ENCODE data around the gene CLEC10A.
"Not testable (repeated sequence)": the region's sequence is repeated elsewhere in the genome, so short reads cannot be mapped to it uniquely, and the experiment has no call there.

The CLEC10A gene

GRCh38 chr17:7048968-7049367, 31.1 kb downstream of the CLEC10A start:
- H3K79me2 ChIP-seq (ENCODE audit: insufficient read depth, low read length): no peaks in the 10 kb centered on the region
- no peak overlapping the region for H3K4me2 ChIP-seq (ENCODE audit: low read depth, low read length, poor library complexity, severe bottlenecking)
- no peak overlapping the region for H3K27ac ChIP-seq (ENCODE audit: low read depth, low read length)
- no peaks in the 10 kb centered on the region for H4K20me1 ChIP-seq (ENCODE audit: low read depth, low read length)
- H3K27me3 ChIP-seq (ENCODE audit: low read length): no peaks in the 10 kb centered on the region
- H3F3A ChIP-seq (ENCODE audit: insufficient read depth): no peaks in the 10 kb centered on the region
- no peaks in the 10 kb centered on the region for H3K36me3 ChIP-seq (ENCODE audit: low read length)
- H3K9me2 ChIP-seq (replicated peaks; ENCODE audit: insufficient read depth, low read length): no peaks in the 10 kb centered on the region
- H3K9ac ChIP-seq (ENCODE audit: low read length): no peak overlapping the region
- H3K9me3 ChIP-seq (ENCODE audit: insufficient read depth, low read length): no peaks in the 10 kb centered on the region
- H3K4me3 ChIP-seq (ENCODE audit: insufficient read depth, low read length, poor library complexity, severe bottlenecking): no peak overlapping the region
- H2AFZ ChIP-seq (ENCODE audit: low read depth, low read length, severe bottlenecking): no peak overlapping the region
- TF ChIP-seq CTCF (IDR thresholded peaks at IDR 0.05; ENCODE audit: insufficient read depth, low read length, poor library complexity, severe bottlenecking) (no peak), EZH2phosphoT487 (conservative IDR thresholded peaks at IDR 0.05; ENCODE audit: low read length) (no peak)

DNA sequence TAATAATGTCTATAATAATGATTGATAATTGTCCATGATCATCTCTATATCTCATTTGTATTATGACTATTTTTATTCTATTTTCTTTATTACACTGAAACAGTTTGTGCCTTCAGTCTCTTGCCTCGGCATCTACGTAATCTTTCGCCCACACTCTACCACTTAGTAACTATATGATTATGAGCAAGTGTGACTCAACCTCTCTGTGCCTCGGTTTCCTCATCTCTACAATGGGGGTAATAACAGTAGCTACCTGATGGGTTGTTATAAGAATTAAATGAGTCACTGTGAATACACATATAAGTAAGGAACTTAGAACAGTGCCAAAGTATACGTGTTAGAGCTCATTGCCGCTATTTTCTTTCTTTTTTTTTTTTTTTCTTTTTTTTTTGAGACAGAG, 32.5 kb downstream of the CLEC10A start:
- H3K27ac ChIP-seq (ENCODE audit: low read depth, low read length): no peak overlapping the region
- H3K4me3 ChIP-seq (ENCODE audit: insufficient read depth, low read length, poor library complexity, severe bottlenecking): no peak overlapping the region
- H4K20me1 ChIP-seq (ENCODE audit: low read depth, low read length): no peaks in the 10 kb centered on the region
- no peak overlapping the region for H3K4me2 ChIP-seq (ENCODE audit: low read depth, low read length, poor library complexity, severe bottlenecking)
- no peak overlapping the region for H3K9ac ChIP-seq (ENCODE audit: low read length)
- no peak for TF ChIP-seq CTCF (IDR thresholded peaks at IDR 0.05; ENCODE audit: insufficient read depth, low read length, poor library complexity, severe bottlenecking)
- H3K27me3 ChIP-seq (ENCODE audit: low read length): no peaks in the 10 kb centered on the region
- no peaks in the 10 kb centered on the region for H3K9me3 ChIP-seq (ENCODE audit: insufficient read depth, low read length)
- no peaks in the 10 kb centered on the region for H3K36me3 ChIP-seq (ENCODE audit: low read length)
- H3F3A ChIP-seq (ENCODE audit: insufficient read depth): no peaks in the 10 kb centered on the region
- no peak overlapping the region for H2AFZ ChIP-seq (ENCODE audit: low read depth, low read length, severe bottlenecking)
- no peaks in the 10 kb centered on the region for H3K79me2 ChIP-seq (ENCODE audit: insufficient read depth, low read length)
- H3K9me2 ChIP-seq (replicated peaks; ENCODE audit: insufficient read depth, low read length): no peaks in the 10 kb centered on the region

DNA sequence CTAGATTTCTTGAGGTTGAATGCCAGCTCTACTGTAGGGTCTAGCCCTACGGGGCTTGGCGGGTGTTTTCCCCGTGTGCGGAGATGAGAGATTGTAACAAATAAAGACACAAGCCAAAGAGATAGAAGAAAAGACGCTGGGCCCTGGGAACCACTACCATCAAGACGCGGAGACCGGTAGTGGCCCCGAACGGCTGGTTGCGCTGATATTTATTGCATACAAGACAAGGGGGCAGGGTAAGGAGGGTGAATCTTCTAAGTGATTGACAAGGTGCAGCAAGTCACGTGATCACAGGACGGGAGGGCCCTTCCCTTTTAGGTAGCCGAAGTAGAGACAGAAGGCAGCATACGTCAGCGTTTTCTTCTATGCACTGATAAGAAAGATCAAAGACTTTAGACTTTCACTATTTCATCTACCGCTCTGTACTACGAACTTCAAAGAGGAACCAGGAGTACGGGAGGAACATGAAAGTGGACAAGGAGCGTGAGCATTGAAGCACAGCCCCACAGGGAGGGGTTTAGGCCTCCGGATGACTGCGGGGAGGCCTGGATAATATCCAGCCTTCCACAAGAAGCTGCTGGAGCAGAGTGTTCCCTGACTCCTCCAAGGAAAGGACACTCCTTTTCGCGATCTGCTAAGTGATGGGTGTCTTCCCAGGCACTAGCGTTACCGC, 33.2 kb downstream of the CLEC10A start:
- H3F3A ChIP-seq (ENCODE audit: insufficient read depth); H3K27me3 ChIP-seq (ENCODE audit: low read length); H3K36me3 ChIP-seq (ENCODE audit: low read length); H3K4me3 ChIP-seq (ENCODE audit: insufficient read depth, low read length, poor library complexity, severe bottlenecking); H3K9ac ChIP-seq (ENCODE audit: low read length); H4K20me1 ChIP-seq (ENCODE audit: low read depth, low read length); H3K4me2 ChIP-seq (ENCODE audit: low read depth, low read length, poor library complexity, severe bottlenecking); H3K79me2 ChIP-seq (ENCODE audit: insufficient read depth, low read length); H3K9me3 ChIP-seq (ENCODE audit: insufficient read depth, low read length); H3K9me2 ChIP-seq (replicated peaks; ENCODE audit: insufficient read depth, low read length); H3K27ac ChIP-seq (ENCODE audit: low read depth, low read length): not testable (repeated sequence)
- peak overlapping the region; percentile 30 for H2AFZ ChIP-seq (ENCODE audit: low read depth, low read length, severe bottlenecking)

GRCh38 chr17:7046127-7046724, 33.8 kb downstream of the CLEC10A start:
- Histone ChIP-seq H4K20me1 (ENCODE audit: low read depth, low read length) (no peaks in the 10 kb centered on the region), H2AFZ (ENCODE audit: low read depth, low read length, severe bottlenecking) (peak overlapping the region; percentile 30), H3F3A (ENCODE audit: insufficient read depth) (no peaks in the 10 kb centered on the region), H3K79me2 (ENCODE audit: insufficient read depth, low read length) (no peaks in the 10 kb centered on the region), H3K36me3 (ENCODE audit: low read length) (no peaks in the 10 kb centered on the region), H3K4me2 (ENCODE audit: low read depth, low read length, poor library complexity, severe bottlenecking) (no peak overlapping the region), H3K27me3 (ENCODE audit: low read length) (no peaks in the 10 kb centered on the region), H3K9me3 (ENCODE audit: insufficient read depth, low read length) (no peaks in the 10 kb centered on the region), H3K9ac (ENCODE audit: low read length) (no peak overlapping the region), H3K9me2 (replicated peaks; ENCODE audit: insufficient read depth, low read length) (no peaks in the 10 kb centered on the region), H3K27ac (ENCODE audit: low read depth, low read length) (no peak overlapping the region), H3K4me3 (ENCODE audit: insufficient read depth, low read length, poor library complexity, severe bottlenecking) (no peak overlapping the region)
- no peak for TF ChIP-seq EZH2phosphoT487 (conservative IDR thresholded peaks at IDR 0.05; ENCODE audit: low read length)
- TF ChIP-seq CTCF (IDR thresholded peaks at IDR 0.05; ENCODE audit: insufficient read depth, low read length, poor library complexity, severe bottlenecking): no peak
